ENCODE data around the gene ZNF808.

DNA sequence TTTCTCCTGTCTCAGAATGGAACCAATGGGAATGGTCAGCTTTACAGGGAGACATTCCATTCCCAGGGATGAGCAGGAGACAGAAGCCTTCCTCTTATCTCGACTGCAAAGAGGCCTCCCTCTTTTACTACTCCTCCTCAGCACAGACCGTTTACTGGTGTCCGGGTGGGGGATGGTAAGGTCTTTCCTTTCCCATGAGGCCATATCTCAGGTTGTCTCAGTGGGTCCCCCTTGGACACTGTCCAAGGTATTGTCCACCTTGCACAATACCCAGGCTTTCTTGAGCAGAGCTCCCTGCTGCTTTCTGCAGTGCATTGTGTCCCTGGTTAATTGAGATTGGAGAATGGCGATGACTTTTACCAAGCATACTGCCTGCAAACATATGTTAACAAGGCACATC lies 7.5 kb upstream of the ZNF808 start:
- TF ChIP-seq POLR2AphosphoS5 (IDR thresholded peaks at IDR 0.05; ENCODE audit: low read depth, low read length) (no peak), POLR2A (IDR thresholded peaks at IDR 0.05; ENCODE audit: low read depth, low read length) (no peak)
